Stimulated activated naive CD4-positive, alpha-beta T cell (primary cell): ENCODE measurements around the gene NEDD4L.

Experiments
- DNase-seq, 6 experiments: peaks; one replicate each; lab custom pipeline; 2025; lab: John Stamatoyannopoulos, UW

Gene NEDD4L

DNA sequence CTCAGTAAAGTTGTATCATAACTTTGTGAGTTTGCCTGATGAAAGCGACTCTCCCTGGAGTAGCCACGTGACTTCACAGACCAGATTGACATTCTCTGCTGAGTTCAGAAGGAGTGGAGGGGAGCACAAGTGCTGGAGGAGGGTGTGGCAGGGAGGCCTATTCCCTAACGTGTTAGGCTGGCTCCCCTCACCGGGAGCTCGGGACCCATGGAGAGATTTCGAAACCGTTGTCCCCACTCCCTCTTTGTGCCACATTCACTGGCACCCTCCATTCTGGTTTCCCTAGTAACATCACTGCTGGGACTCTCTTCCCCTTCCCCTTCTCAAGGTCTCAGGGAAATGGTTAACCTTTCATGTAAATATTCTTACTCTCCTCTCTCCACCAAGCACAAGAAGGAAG lies 304.9 kb downstream of the NEDD4L start:
- DNase-seq = no peak

DNA sequence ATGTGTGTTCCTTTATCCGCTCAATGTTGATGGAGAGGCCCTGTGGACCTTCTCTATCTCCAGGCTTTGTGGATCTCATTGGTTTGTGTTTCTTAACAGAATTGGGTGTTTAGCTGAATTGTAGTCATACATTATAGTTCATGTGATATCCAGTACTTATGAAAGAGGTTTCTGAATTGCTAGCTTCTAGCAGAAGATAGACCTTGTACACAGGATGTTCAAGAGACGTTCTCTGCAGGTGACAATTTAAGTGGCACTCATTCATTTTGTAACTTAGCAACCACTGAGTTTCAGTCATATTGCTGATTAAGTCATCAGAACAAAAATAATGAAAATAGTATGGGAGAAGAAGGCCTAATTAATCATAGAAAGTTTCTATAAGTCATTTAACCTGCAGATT lies 305.6 kb downstream of the NEDD4L start:
- DNase-seq = no peak

DNA sequence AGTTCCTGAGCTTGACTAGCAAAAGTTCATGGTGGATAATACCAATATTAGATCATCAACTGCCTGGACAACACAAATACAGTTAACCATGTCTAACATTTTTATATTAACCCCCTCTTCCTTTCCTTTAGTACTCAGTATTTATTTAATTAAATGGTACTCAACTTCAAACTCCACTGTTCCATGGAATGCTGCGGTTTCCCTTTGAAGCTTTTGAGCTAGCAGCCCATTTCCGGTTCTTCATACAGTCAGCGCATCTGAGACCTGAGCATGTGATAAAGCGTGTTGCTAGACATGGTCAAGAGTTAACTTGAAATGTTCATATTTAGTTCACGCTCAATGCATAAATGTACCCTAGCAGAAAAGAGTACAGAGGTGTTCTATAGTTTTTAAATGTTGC lies 306.5 kb downstream of the NEDD4L start:
- DNase-seq = no peak

DNA sequence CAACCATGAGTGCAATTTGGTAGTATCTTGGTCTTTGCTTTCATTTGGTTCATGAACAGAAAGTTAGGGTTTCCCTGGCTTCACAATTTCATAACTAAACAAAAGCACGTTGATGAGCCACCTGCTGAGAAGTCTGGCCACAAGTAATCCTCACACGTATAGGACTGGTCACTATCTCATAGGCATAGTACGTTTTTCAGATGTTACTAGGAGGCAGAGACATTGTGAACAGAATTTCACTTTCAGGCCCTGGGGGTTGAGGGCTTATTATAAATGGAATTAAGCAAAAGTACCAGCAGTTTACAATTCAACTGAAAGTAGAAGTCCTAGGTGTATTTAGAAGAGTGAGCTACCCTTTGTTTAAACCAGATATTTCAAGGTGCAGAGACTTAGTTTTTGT lies 307.8 kb downstream of the NEDD4L start:
- no peak for DNase-seq

DNA sequence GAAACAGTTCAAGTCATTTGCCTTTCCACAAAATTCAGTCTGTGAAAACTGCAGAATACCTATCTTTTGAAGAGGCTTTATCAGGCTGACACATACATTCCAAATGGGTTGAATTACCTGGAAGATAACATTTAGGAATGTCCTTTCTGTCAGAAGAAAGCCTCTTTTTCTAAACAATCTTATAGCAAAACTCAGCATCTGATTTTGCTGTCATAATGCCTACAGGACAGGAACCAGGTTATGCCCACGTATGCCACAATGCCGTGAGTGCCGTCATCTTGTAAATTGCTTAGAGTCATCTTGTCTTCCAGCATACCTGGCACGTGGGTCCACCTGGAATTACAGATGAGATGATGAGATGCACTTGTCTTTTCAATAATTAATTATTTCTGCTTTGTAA lies 309.6 kb downstream of the NEDD4L start:
- DNase-seq = no peak

DNA sequence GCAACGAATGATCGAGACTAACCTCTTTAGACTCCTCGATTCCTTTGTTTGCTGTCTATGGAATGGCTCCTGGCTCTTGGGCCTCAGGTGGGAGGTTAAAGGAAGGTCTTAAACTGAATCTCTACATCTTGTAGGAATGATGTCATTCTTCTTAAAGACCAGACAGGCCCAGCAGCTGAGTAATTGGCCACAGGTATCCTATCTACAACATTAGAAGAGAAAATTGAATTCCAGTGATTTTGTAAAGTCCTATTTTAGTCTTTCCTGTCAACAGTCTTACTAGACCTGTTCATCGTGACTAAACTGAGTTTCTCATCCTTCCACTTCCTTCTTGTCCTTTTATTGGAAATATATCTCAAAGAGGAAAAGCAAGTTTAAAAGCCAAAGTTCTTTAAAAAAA lies 310.0 kb downstream of the NEDD4L start:
- no peak for DNase-seq

- DNase-seq = no peak
These were observed 310.8 kb downstream of the NEDD4L start for GRCh38 chr18:58354791-58355190.

GRCh38 chr18:58355243-58355642 lies 311.2 kb downstream of the NEDD4L start:
- no peak for DNase-seq

GRCh38 chr18:58359218-58359617 lies 315.2 kb downstream of the NEDD4L start:
- DNase-seq = no peak

DNA sequence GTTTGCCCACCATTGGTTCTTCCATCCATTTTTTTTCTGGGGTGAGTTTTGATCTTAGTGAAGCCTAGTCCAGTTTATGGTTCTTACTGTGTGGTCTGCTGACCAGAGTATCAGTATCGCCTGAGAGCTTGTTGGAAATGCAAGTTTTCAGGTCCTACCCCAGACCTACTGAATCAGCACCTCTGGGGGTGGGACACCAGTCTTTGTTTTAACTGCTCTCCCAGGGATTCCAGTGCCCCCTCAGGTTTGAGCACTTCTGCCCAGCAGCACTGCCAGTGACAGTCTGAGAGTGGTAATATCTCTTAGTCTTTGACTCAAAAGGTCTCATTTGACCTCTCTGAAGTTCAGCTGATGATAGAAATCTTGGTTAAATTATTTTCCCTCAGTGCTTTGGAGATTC lies 315.6 kb downstream of the NEDD4L start:
- DNase-seq = no peak

GRCh38 chr18:58360324-58360723 lies 316.3 kb downstream of the NEDD4L start:
- DNase-seq = no peak

DNA sequence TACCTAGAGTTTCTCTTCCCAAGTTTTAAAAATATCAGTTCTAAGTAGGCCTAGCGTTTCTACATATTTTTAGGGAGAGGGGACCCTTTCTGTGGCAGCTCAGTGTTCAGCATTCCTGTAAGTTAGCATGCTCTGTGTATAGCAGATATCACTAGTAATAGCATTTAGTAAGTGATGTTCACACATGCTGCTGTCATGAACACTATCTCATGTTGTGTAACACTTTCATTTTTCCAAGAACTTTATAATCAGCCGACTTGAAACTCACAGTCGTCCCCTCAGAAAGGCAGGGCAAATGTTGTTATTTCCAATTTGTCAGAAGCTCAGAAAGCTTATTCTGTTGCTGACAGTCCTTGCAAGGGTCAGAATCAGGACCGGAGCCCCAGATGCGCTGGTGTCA lies 317.2 kb downstream of the NEDD4L start:
- DNase-seq = no peak

- no peak for DNase-seq
These were observed 318.1 kb downstream of the NEDD4L start for GRCh38 chr18:58362027-58362575.

DNA sequence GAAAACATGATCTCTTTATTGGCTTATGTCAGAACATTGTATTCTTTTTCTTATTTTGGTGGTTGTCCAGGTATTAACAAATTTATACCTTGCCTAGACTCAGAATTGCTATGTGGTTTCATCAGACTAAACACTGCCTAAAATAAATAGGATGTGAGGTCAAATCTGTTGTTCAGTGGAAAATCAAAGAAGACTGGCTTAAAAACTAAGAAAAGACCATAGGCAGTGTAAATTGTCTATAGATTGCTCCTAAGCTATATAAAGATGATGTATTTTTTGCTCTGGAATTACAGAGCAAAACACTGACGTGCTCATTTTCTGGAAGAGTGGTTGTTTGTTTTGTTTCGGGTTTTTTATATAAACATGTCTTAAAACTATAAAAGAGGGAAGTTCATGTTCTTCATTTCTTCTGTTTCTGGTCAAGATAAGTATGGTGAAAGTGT lies 318.8 kb downstream of the NEDD4L start:
- DNase-seq = no peak

DNA sequence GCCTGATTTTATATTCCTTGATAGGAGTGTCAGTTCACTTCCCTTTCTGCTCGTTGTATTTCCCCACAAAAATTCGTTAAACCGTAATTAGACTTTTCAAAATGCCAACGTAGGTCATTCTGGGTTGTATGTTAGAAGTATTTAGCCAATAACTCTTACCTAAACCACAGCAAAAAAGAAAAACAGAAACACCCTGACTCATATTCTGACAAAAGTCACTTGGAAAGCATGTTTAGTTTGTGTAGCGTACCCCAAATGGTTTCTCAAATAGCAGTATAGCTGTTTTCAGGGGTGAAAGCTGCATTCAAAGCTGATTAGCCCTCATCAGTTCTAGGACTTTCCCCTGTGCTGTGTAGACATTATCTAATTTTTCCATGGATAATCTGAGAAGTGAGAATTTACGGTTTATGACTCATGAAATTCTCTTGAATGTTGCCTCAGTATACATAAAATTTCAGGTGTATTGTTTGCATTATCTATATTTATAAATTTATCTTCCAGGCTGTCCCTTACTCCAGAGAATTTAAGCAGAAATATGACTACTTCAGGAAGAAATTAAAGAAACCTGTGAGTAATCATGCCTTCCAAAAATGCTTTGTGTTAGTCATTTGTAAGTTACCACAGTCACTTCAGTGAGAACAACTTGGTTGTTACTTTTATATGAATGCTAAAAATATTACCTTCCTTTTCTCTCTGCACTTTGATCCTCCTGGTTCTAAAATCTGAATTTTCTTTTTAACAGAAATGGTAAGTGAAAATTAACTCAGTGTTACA lies 319.9 kb downstream of the NEDD4L start:
- no peak for DNase-seq

DNA sequence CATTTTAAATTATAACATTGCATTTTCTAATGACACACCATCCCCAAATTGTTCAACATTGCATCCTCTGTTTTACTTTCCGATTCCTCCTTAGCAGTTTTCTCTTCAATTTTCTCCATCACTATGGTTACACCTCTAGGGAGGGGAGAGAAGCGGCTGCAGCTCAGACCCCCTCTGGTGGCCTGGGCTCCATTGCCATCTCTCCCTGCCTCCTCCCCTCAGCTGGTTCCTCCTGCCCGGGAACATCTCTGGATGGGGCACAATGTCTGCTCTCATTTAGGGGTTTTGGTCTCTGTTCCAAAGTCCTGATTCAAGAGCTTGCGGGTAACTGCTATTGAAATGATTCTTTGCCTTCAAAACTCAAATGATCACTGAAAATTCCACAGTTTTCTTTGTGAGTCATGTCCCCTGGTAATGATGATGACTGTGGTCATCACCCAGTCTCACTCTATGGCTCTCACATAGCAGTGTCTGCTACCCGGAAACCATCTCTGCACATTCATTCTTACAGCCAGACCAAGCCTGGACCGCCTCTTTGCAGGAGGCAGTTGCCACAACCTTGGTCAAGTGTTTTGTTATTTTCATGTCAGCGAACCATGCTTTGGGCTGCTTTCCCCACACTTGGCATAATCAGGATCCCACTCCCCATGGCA lies 321.0 kb downstream of the NEDD4L start:
- DNase-seq = no peak

- DNase-seq = no peak
These were observed 323.6 kb downstream of the NEDD4L start for GRCh38 chr18:58367425-58368140.

DNA sequence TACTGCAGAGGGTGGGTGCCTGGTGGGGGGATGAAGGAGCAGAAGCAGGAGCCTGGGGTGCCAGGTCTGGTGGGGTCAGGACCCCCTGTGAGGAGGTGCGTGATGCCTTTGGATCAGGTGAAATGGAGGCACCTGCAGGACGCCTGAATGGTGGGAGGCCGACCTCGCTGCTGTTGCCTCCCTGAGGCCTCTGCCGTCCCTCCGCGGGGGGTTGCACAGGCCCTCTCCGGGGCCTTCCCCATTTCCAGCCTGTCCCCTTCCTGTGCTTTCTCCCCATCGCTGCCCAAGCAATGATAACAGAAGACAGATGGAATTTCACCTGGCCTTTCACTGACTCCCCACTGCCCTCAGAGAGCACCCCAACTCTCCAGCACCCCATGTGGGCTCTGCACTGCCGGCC lies 325.6 kb downstream of the NEDD4L start:
- DNase-seq = no peak

GRCh38 chr18:58370038-58370580 lies 326.1 kb downstream of the NEDD4L start:
- DNase-seq = no peak

GRCh38 chr18:58370612-58371011 lies 326.6 kb downstream of the NEDD4L start:
- no peak for DNase-seq

DNA sequence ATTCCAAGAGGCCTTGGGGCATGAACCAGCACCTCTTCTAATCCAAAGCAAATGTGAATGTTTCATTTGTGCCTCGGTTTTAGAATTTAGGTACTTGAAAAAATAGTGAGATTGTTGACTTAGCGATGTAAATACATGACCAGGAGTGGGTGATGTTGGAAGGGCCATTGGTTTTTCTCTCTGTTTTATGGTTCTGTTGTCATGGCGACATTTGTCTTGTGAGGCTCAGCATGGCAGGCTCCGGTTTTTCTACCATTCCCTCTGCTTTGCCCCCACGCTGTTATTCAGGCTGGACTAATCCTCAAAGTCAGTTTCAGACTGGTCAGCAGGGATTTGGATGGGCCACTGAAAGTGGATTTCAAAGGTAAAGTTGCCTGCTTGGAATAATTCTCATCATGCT lies 329.5 kb downstream of the NEDD4L start:
- no peak for DNase-seq

DNA sequence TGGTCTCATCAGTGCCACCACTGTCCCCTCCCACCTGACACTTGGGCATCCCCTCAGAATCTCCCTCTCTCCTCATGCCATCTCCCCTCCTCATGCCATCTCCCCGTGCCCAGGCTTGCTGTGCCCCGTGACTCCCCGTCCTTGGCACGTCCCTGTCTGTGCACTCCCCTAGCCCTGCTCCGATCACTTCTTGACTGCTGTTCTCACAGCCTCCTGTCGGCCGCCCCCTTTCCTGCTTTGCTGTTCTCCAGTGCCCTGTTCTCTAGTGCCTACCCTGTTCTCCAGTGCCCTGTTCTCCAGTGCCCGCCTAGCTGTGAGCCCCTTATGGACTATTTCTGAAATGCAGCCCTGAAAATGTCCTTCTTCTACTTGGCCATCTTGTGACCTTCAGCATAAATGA lies 331.0 kb downstream of the NEDD4L start:
- no peak for DNase-seq
